Left hindlimb (tissue), 1 donor: ENCODE data around the gene CNNM2.

Experiments used
- DNase-seq: peaks from one replicate; pipeline ENCODE4 v3.0.0-alpha.2; 2018

CNNM2 gene

GRCh38 chr10:103078309-103078615 lies 160.2 kb downstream of the CNNM2 start:
- DNase-seq = no peak

- DNase-seq = no peak
Measured at GRCh38 chr10:103078676-103079075, 160.6 kb downstream of the CNNM2 start.

- no peak for DNase-seq
Measured at GRCh38 chr10:103079100-103079499, 161.0 kb downstream of the CNNM2 start.

- no peak for DNase-seq
Measured at GRCh38 chr10:103079946-103080345, 161.9 kb downstream of the CNNM2 start.

- no peak for DNase-seq
Measured at GRCh38 chr10:103080891-103081581, 162.9 kb downstream of the CNNM2 start.

- no peak for DNase-seq
Measured at GRCh38 chr10:103082683-103083082, 164.6 kb downstream of the CNNM2 start.

GRCh38 chr10:103083266-103083976 lies 165.3 kb downstream of the CNNM2 start:
- DNase-seq = no peak

- no peak for DNase-seq
Measured at GRCh38 chr10:103083977-103084320, 165.9 kb downstream of the CNNM2 start.

GRCh38 chr10:103086261-103086660 lies 168.2 kb downstream of the CNNM2 start:
- no peak for DNase-seq

- DNase-seq = no peak
Measured at GRCh38 chr10:103086799-103087198, 168.7 kb downstream of the CNNM2 start.

GRCh38 chr10:103089493-103089892 lies 171.4 kb downstream of the CNNM2 start:
- no peak for DNase-seq

- no peak for DNase-seq
Measured at GRCh38 chr10:103090911-103091310, 172.8 kb downstream of the CNNM2 start.

- no peak for DNase-seq
Measured at GRCh38 chr10:103095005-103095404, 176.9 kb downstream of the CNNM2 start.

- no peak for DNase-seq
Measured at GRCh38 chr10:103096130-103096529, 178.0 kb downstream of the CNNM2 start.

- DNase-seq = no peak
Measured at GRCh38 chr10:103098240-103098639, 180.1 kb downstream of the CNNM2 start.

- DNase-seq = no peak
Measured at GRCh38 chr10:103100620-103101019, 182.5 kb downstream of the CNNM2 start.

GRCh38 chr10:103102195-103102594 lies 184.1 kb downstream of the CNNM2 start:
- no peak for DNase-seq

- DNase-seq = no peak
Measured at GRCh38 chr10:103103989-103104388, 185.9 kb downstream of the CNNM2 start.

GRCh38 chr10:103104721-103105120 lies 186.6 kb downstream of the CNNM2 start:
- DNase-seq = no peak

GRCh38 chr10:103105462-103105861 lies 187.4 kb downstream of the CNNM2 start:
- DNase-seq = no peak

GRCh38 chr10:103106539-103106938 lies 188.4 kb downstream of the CNNM2 start:
- no peak for DNase-seq

- DNase-seq = no peak
Measured at GRCh38 chr10:103109821-103110220, 191.7 kb downstream of the CNNM2 start.

GRCh38 chr10:103110407-103110806 lies 192.3 kb downstream of the CNNM2 start:
- no peak for DNase-seq

- no peak for DNase-seq
Measured at GRCh38 chr10:103111031-103111917, 193.2 kb downstream of the CNNM2 start.
